Measurements from ENCODE around the gene RPS15.

GRCh38 chr19:1399745-1400144 lies 38.5 kb upstream of the RPS15 start:
- no peak for TF ChIP-seq POLR2A (IDR thresholded peaks at IDR 0.05)
- no peak for TF ChIP-seq CTCF (IDR thresholded peaks at IDR 0.05)
- no peak for TF ChIP-seq POLR2AphosphoS5 (IDR thresholded peaks at IDR 0.05)
- no peak for TF ChIP-seq EP300 (IDR thresholded peaks at IDR 0.05)
